Astrocyte (in vitro differentiated cells and primary cell): ENCODE results near the gene COL6A6.

ENCODE experiments used
- EZH2 ChIP-seq: IDR thresholded peaks from 2 replicates; pipeline ENCODE4 v1.6.1; 2012; ENCODE audit warnings: mild to moderate bottlenecking, low read length, inconsistent platforms; ENCODE audit not compliant: insufficient read depth
- TF ChIP-seq, protein P1 (sequence below): IDR thresholded peaks from 2 replicates; pipeline ENCODE4 v1.5.1; 2011; ENCODE audit warnings: low read depth, mild to moderate bottlenecking, inconsistent platforms, low read length, moderate library complexity; ENCODE audit not compliant: insufficient read depth

GRCh38 chr3:130537673-130538304, 20.8 kb downstream of the COL6A6 start:
- TF ChIP-seq EZH2, result no peak
- TF ChIP-seq, protein P1, sequence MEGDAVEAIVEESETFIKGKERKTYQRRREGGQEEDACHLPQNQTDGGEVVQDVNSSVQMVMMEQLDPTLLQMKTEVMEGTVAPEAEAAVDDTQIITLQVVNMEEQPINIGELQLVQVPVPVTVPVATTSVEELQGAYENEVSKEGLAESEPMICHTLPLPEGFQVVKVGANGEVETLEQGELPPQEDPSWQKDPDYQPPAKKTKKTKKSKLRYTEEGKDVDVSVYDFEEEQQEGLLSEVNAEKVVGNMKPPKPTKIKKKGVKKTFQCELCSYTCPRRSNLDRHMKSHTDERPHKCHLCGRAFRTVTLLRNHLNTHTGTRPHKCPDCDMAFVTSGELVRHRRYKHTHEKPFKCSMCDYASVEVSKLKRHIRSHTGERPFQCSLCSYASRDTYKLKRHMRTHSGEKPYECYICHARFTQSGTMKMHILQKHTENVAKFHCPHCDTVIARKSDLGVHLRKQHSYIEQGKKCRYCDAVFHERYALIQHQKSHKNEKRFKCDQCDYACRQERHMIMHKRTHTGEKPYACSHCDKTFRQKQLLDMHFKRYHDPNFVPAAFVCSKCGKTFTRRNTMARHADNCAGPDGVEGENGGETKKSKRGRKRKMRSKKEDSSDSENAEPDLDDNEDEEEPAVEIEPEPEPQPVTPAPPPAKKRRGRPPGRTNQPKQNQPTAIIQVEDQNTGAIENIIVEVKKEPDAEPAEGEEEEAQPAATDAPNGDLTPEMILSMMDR, result no peak
